Common myeloid progenitor, CD34-positive (primary cell): ENCODE results near the gene GRIK1. TPM values are rescaled to one million over a fixed set of nuclear protein-coding genes. Genes with fewer than 3 reads are reported as not detected.
A peak's percentile ranks its signal among the peaks of the same experiment; 100 is the strongest.

Experiments
- CTCF ChIA-PET: fragments of 350-600 bp; sonication (Branson Sonifier 250); formaldehyde crosslinking; loops from one replicate; lab custom pipeline; 2021; ENCODE audit warnings: antibody characterized with exemption; lab: Charles Lee
- POLR2A ChIA-PET: fragments of 350-600 bp; sonication (Branson Sonifier 250); formaldehyde crosslinking; loops from one replicate; lab custom pipeline; 2021; ENCODE audit warnings: antibody characterized with exemption; lab: Charles Lee
- DNase-seq, 3 donors: peaks; one replicate each; pipeline versions ENCODE4 v3.0.0 to v3.0.0-alpha.2; 2013
- H3K27ac ChIP-seq, 2 experiments: 1 replicate in 1 of 2; 2 replicates in 1 of 2; pipeline ENCODE4 v1.7.0; 2013; ENCODE audit warnings: inconsistent platforms in 2 of 2, low read length in 2 of 2, mild to moderate bottlenecking in 2 of 2, low read depth in 1 of 2, moderate library complexity in 1 of 2; ENCODE audit not compliant: severe bottlenecking in 2 of 2, insufficient read depth in 1 of 2, poor library complexity in 1 of 2
- H3K27me3 ChIP-seq, 5 experiments: replicated peaks in 2 of 5; 1 replicate in 3 of 5; 2 replicates in 2 of 5; pipeline versions ENCODE4 v1.6.1 to v1.7.0; 2013; ENCODE audit warnings: low read length in 4 of 5, mild to moderate bottlenecking in 2 of 5, moderate library complexity in 2 of 5, inconsistent platforms in 1 of 5; ENCODE audit not compliant: insufficient read depth in 5 of 5, control insufficient read depth in 4 of 5
- H3K36me3 ChIP-seq, 4 experiments: 1 replicate in 2 of 4; 2 replicates in 2 of 4; pipeline versions ENCODE4 v1.6.1 to v1.7.0; 2013; ENCODE audit warnings: low read length in 3 of 4, control low read depth in 1 of 4, mild to moderate bottlenecking in 1 of 4; ENCODE audit not compliant: control insufficient read depth in 4 of 4, insufficient read depth in 4 of 4
- H3K4me1 ChIP-seq, 4 experiments: 1 replicate in 3 of 4; 2 replicates in 1 of 4; pipeline versions ENCODE4 v1.6.1 to v1.7.1; 2013; ENCODE audit warnings: low read length in 3 of 4, mild to moderate bottlenecking in 3 of 4, control low read depth in 1 of 4, inconsistent platforms in 1 of 4, moderate library complexity in 1 of 4; ENCODE audit not compliant: control insufficient read depth in 4 of 4, insufficient read depth in 4 of 4; ENCODE audit errors: control extremely low read depth in 1 of 4
- H3K4me3 ChIP-seq, 7 experiments: 1 replicate in 4 of 7; 2 replicates in 3 of 7; pipeline versions ENCODE4 v1.5.1 to v1.7.0; 2013; ENCODE audit warnings: mild to moderate bottlenecking in 7 of 7, low read length in 6 of 7, moderate library complexity in 6 of 7, inconsistent platforms in 2 of 7, low read depth in 2 of 7, control low read depth in 1 of 7; ENCODE audit not compliant: insufficient read depth in 4 of 7, control insufficient read depth in 1 of 7; ENCODE audit errors: extremely low read depth in 1 of 7
- H3K9me3 ChIP-seq, 5 experiments: 1 replicate in 4 of 5; 2 replicates in 1 of 5; pipeline versions ENCODE4 v1.6.1 to v1.7.1; 2013; ENCODE audit warnings: low read length in 4 of 5, mild to moderate bottlenecking in 2 of 5, inconsistent platforms in 1 of 5, low read depth in 1 of 5, moderate library complexity in 1 of 5; ENCODE audit not compliant: control insufficient read depth in 4 of 5, insufficient read depth in 2 of 5; ENCODE audit errors: control extremely low read depth in 1 of 5
- WGBS: methylation state at CpG from one replicate; pipeline ENCODE4 v1.1.5; 2013; ENCODE audit not compliant: insufficient coverage; 5-methylcytosine and 5-hydroxymethylcytosine counted together
- polyA plus RNA-seq: library from polyadenylated mRNA; unstranded; fragments of 120-200 nt; gene quantifications from one replicate; pipeline ENCODE4 v1.2.1, GENCODE V29; 2013

Gene GRIK1
- polyA plus RNA-seq = not detected

DNA sequence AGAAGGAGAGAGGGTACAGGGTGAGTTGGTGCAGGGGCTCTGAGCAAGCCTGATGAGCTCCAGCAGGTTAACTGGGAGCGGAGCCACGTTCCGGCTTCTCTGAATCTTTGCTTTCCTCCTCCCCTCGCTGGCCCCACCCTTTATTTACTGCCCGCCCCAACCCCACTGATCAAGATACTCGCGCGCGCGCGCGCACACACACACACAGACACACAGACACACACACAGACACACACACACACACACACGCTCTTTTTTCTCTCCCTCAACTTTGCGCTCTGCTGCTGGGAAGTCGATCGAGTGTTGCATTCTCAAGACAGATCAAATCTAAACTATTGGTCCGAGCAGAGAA is at the start of gene GRIK1:
Gene GRIK1 (minus strand): TSS at position 73 of the 352 bp plus-strand sequence.
- H3K9me3 ChIP-seq = peaks cover 0 to 2% (median 0%) of the 10 kb centered on the region in 5 experiments
- 2% methylated on average over 15 of the region's 17 CpGs for WGBS
- H3K4me3 ChIP-seq = peak within 1 kb of the TSS; percentile 15 to 67 (median 52)
- DNase-seq = peak in 2 of 3 donors; percentile 18 to 30
- no peaks in the 10 kb centered on the region for H3K36me3 ChIP-seq
- peaks cover 10 to 67% (median 44%) of the 10 kb centered on the region in 5 experiments for H3K27me3 ChIP-seq
- POLR2A ChIA-PET = no interaction called here
- H3K27ac ChIP-seq = no peak within 1 kb of the TSS
- CTCF ChIA-PET = no interaction called here
- peaks cover 0 to 14% (median 10%) of the 10 kb centered on the region in 4 experiments for H3K4me1 ChIP-seq

DNA sequence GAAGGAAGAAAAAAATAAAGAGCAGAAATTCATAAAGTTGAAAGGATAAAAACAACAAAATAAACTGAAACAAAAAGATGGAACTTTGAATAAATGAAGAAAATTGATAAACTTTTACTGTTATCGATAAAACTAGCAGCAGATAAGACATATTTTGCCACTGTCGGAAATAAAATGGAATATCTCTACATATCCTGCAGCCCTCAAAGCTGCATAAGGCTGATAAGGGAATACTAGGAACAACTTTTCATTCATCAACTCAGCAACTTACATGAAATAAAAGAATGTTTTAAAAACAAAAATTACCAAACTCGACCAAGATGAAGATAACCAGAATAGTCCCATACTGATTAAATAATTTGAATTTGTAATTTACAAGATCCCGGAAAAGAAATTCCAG is 48.0 kb upstream of the GRIK1 start:
- DNase-seq = no peak
- Histone ChIP-seq H3K27me3 (no peaks in the 10 kb centered on the region), H3K9me3 (peaks cover 1 to 8% (median 6%) of the 10 kb centered on the region in 5 experiments), H3K36me3 (no peaks in the 10 kb centered on the region), H3K4me1 (no peaks in the 10 kb centered on the region), H3K27ac (no peak overlapping the region), H3K4me3 (no peak overlapping the region)
- no CpG with 5 or more reads among the region's 4 CpGs for WGBS
- ChIA-PET CTCF (no interaction called here), POLR2A (no interaction called here)

GRCh38 chr21:29985866-29986265 is 46.1 kb upstream of the GRIK1 start:
- H3K4me1 ChIP-seq = no peaks in the 10 kb centered on the region
- no peaks in the 10 kb centered on the region for H3K36me3 ChIP-seq
- no peaks in the 10 kb centered on the region for H3K27me3 ChIP-seq
- peaks cover 2 to 8% (median 6%) of the 10 kb centered on the region in 5 experiments for H3K9me3 ChIP-seq
- DNase-seq = no peak
- H3K27ac ChIP-seq = no peak overlapping the region
- no peak overlapping the region for H3K4me3 ChIP-seq
- ChIA-PET CTCF (no interaction called here), POLR2A (no interaction called here)
- WGBS = 98% methylated on average over 10 of the region's 10 CpGs

GRCh38 chr21:29979043-29979442 is 39.2 kb upstream of the GRIK1 start:
- Histone ChIP-seq H3K9me3 (peaks cover 0 to 3% (median 0%) of the 10 kb centered on the region in 5 experiments), H3K36me3 (no peaks in the 10 kb centered on the region), H3K27me3 (no peaks in the 10 kb centered on the region), H3K27ac (no peak overlapping the region), H3K4me1 (no peaks in the 10 kb centered on the region), H3K4me3 (no peak overlapping the region)
- ChIA-PET CTCF (interaction anchor here (1.2 kb wide), 1 partner anchor 46 kb away, joined by 3 read pairs; no protein-coding TSS in a partner anchor), POLR2A (no interaction called here)
- WGBS = no CpG with 5 or more reads among the region's 1 CpG
- DNase-seq = no peak

DNA sequence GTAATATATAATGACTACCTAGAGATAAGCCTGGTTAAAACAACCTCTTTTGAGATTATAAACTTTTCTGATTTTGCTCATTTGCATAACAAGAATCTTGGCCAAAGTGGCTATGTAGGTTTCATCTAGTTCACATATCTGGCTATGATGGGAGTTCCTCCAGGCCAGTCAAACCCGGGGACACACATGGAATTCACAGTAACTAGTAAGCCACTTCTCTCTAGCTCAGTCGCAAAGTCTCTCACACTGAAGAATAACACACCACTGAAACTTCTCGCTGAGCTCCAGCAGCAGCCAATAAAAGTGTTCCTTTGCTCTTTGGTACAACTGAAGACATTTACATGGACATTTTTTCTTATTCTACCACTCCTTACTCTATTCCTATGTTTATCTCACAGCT is 36.0 kb upstream of the GRIK1 start:
- H3K36me3 ChIP-seq = no peaks in the 10 kb centered on the region
- POLR2A ChIA-PET = no interaction called here
- DNase-seq = no peak
- no peaks in the 10 kb centered on the region for H3K4me1 ChIP-seq
- CTCF ChIA-PET = no interaction called here
- peaks cover 0 to 1% (median 0%) of the 10 kb centered on the region in 5 experiments for H3K9me3 ChIP-seq
- WGBS = 100% methylated on average over 3 of the region's 3 CpGs
- H3K27ac ChIP-seq = no peak overlapping the region
- no peaks in the 10 kb centered on the region for H3K27me3 ChIP-seq
- no peak overlapping the region for H3K4me3 ChIP-seq

DNA sequence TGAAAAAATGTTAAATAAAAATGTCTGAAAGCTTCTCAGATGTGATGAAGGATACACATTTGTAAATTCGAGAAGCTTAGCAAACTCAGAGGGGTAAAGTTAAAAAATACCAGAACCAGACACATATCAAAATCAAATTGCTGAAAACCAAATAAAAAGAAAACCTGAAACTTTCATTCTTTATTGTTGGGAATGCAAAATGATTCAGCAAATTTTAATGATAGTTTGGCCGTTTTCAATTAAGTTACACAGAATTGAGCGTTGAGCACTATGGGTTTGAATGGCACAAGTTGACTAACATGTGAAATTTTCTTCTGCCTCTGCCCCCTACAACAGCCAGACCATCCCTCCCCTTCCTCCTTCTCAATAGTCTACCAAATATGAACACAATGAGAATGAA is 33.5 kb upstream of the GRIK1 start:
- 94% methylated on average over 2 of the region's 3 CpGs for WGBS
- DNase-seq = no peak
- Histone ChIP-seq H3K27me3 (peaks cover 0 to 2% (median 0%) of the 10 kb centered on the region in 5 experiments), H3K4me1 (no peaks in the 10 kb centered on the region), H3K4me3 (no peak overlapping the region), H3K9me3 (peaks cover 0 to 1% (median 0%) of the 10 kb centered on the region in 5 experiments), H3K27ac (no peak overlapping the region), H3K36me3 (no peaks in the 10 kb centered on the region)
- CTCF ChIA-PET = no interaction called here
- POLR2A ChIA-PET = no interaction called here

GRCh38 chr21:29961291-29962027 is 21.7 kb upstream of the GRIK1 start:
- POLR2A ChIA-PET = no interaction called here
- Histone ChIP-seq H3K4me3 (no peak overlapping the region), H3K4me1 (no peaks in the 10 kb centered on the region), H3K27ac (no peak overlapping the region), H3K9me3 (peaks cover 0 to 2% (median 0%) of the 10 kb centered on the region in 5 experiments), H3K27me3 (peaks cover 0 to 5% (median 0%) of the 10 kb centered on the region in 5 experiments), H3K36me3 (no peaks in the 10 kb centered on the region)
- DNase-seq = no peak
- CTCF ChIA-PET = no interaction called here
- 90% methylated on average over 10 of the region's 11 CpGs for WGBS
